Pancreas (tissue), 10 donors: ENCODE results near the gene GFRA4. TPM values are rescaled to one million over a fixed set of nuclear protein-coding genes. Genes with fewer than 3 reads are reported as not detected.

Experiments used
- ATAC-seq, 4 donors: fragments of 200-7000 bp; cut with Tn5 transposase; one replicate each; pipeline versions ENCODE4 v1.8.0 to v1.9.1; 2020; ENCODE audit warnings: mild to moderate bottlenecking in 4 of 4, moderate library complexity in 4 of 4
- DNase-seq, 6 donors: peaks; one replicate each; pipeline ENCODE4 v3.0.0-alpha.2; 2020
- FAIRE-seq: peaks from 2 replicates; lab custom pipeline; 2012; peaks lifted over from hg19 to GRCh38; lab: Jason Lieb, UNC
- H3K27ac ChIP-seq, 4 donors: fragments of 200-600 bp; sonication (generic); 1 replicate in 3 of 4; 2 replicates in 1 of 4; pipeline versions ENCODE4 v1.5.0 to v1.8.0; 2020
- H3K27me3 ChIP-seq, 4 donors: fragments of 200-600 bp; one replicate each; pipeline ENCODE4 v1.8.0; 2021
- H3K36me3 ChIP-seq, 3 donors: fragments of 200-600 bp; sonication (generic) in 1 of 3; one replicate each; pipeline versions ENCODE4 v1.5.0 to v1.8.0; 2020 to 2021
- H3K4me1 ChIP-seq, 3 donors: fragments of 200-600 bp; one replicate each; pipeline ENCODE4 v1.8.0; 2021
- H3K4me3 ChIP-seq, 4 donors: fragments of 200-600 bp; sonication (generic) in 2 of 4; one replicate each; pipeline versions ENCODE4 v1.5.0 to v1.8.0; 2020 to 2021
- H3K9me3 ChIP-seq, 4 donors: fragments of 200-600 bp; one replicate each; pipeline ENCODE4 v1.8.0; 2021
- CTCF ChIP-seq, 4 donors: fragments of 200-600 bp; sonication (generic) in 3 of 4; IDR thresholded peaks; one replicate each; pipeline versions ENCODE4 v1.5.0 to v1.8.0; 2021; ENCODE audit warnings: antibody characterized with exemption in 4 of 4
- WGBS, 2 donors: extraction: QIAGEN DNeasy Blood & Tissue Kit; methylation state at CpG; one replicate each; pipeline ENCODE4 v1.1.7; 2013; 5-methylcytosine and 5-hydroxymethylcytosine counted together
- intact Hi-C, 3 donors: fragments of 100-400 bp; cut with DNase I; formaldehyde crosslinking; loops; one replicate each; pipeline versions ENCODE4 v1.11.1 to v1.14.2; 2022
- polyA plus RNA-seq, 2 donors: library from polyadenylated mRNA; stranded (reverse); fragments of 200-250 nt; gene quantifications; one replicate each; pipeline ENCODE4 v1.2.3, GENCODE V29; 2013
- total RNA-seq, 6 donors: library from RNA; stranded (reverse); fragmentation: NEBNext Ultra II Directional in 4 of 6; extraction: Animal tissue kit (Norgen Biotek cat#: 25700) in 4 of 6; gene quantifications; one replicate each; pipeline versions ENCODE4 v1.2.1 to v1.2.4, GENCODE V29; 2021 to 2023
- donor health status: healthy with polysubstance abuse.
- donor health status: DM: no; HTN: no; CAD: no; lungs with moderate emphysema.
- donor health status: DM: no; HTN: no; CAD: no.
- donor health status: control.
- donor health status: control.
- donor health status: Bipolar disorder and iron deficiency.
- donor health status: DM: yes; HTN: yes; CAD: no.
- donor health status: DM: no; HTN: no; CAD: no.
- donor health status: DM: no; HTN: no; CAD: no.
- donor health status: DM: yes; HTN: yes; CAD: no.

GFRA4 gene
- total and polyA plus RNA-seq, 8 donors: not detected

- WGBS, 2 donors: 87 to 89% methylated on average over 16 of the region's 16 CpGs
- ATAC-seq (no peak), DNase-seq (no peak), FAIRE-seq (no peak)
- intact Hi-C loops: no loop called here
- Histone ChIP-seq H3K9me3 (no peaks in the 10 kb centered on the region), H3K27me3 (no peaks in the 10 kb centered on the region), H3K27ac (no peak overlapping the region), H3K36me3 (no peaks in the 10 kb centered on the region), H3K4me3 (no peak overlapping the region), H3K4me1 (no peaks in the 10 kb centered on the region)
- TF ChIP-seq CTCF (IDR thresholded peaks at IDR 0.05): no peak
Observed at GRCh38 chr20:3691306-3691705, 28.1 kb upstream of the GFRA4 start.

- WGBS, 2 donors: 91 to 100% methylated on average over 3 of the region's 3 CpGs
- DNase-seq (no peak), FAIRE-seq (no peak), ATAC-seq (no peak)
- no peaks in the 10 kb centered on the region for H3K36me3 ChIP-seq
- no peak overlapping the region for H3K4me3 ChIP-seq
- intact Hi-C loops: no loop called here
- no peaks in the 10 kb centered on the region for H3K9me3 ChIP-seq
- TF ChIP-seq CTCF (IDR thresholded peaks at IDR 0.05): no peak
- no peaks in the 10 kb centered on the region for H3K4me1 ChIP-seq
- no peaks in the 10 kb centered on the region for H3K27me3 ChIP-seq
- H3K27ac ChIP-seq: no peak overlapping the region
Observed at GRCh38 chr20:3690413-3690812, 27.2 kb upstream of the GFRA4 start.

GRCh38 chr20:3689978-3690377 lies 26.8 kb upstream of the GFRA4 start:
- no peak overlapping the region for H3K27ac ChIP-seq
- TF ChIP-seq CTCF (IDR thresholded peaks at IDR 0.05): no peak
- no peak for DNase-seq
- H3K27me3 ChIP-seq: no peaks in the 10 kb centered on the region
- intact Hi-C loops: no loop called here
- 77 to 87% methylated on average over 11 of the region's 11 CpGs for WGBS, 2 donors
- H3K4me3 ChIP-seq: no peak overlapping the region
- H3K36me3 ChIP-seq: no peaks in the 10 kb centered on the region
- no peaks in the 10 kb centered on the region for H3K4me1 ChIP-seq
- ATAC-seq: no peak
- H3K9me3 ChIP-seq: no peaks in the 10 kb centered on the region
- no peak for FAIRE-seq

- FAIRE-seq (no peak), ATAC-seq (peak in 3 of 4 donors; percentile 60 to 68 (median 62)), DNase-seq (no peak)
- intact Hi-C loops: no loop called here
- no peaks in the 10 kb centered on the region for H3K36me3 ChIP-seq
- no peak overlapping the region for H3K27ac ChIP-seq
- H3K27me3 ChIP-seq: no peaks in the 10 kb centered on the region
- TF ChIP-seq CTCF (IDR thresholded peaks at IDR 0.05): no peak
- 70% methylated on average over 2 of the region's 2 CpGs for WGBS, 2 donors
- H3K4me1 ChIP-seq: no peaks in the 10 kb centered on the region
- H3K4me3 ChIP-seq: no peak overlapping the region
- H3K9me3 ChIP-seq: no peaks in the 10 kb centered on the region
Observed at GRCh38 chr20:3687655-3688054, 24.5 kb upstream of the GFRA4 start.

- peak in 3 of 4 donors; percentile 64 to 71 (median 71) for ATAC-seq
- peak in 2 of 6 donors; percentile 24 to 37 for DNase-seq
- no peaks in the 10 kb centered on the region for H3K9me3 ChIP-seq
- peak; percentile 51 for FAIRE-seq
- 41 to 42% methylated on average over 9 of the region's 9 CpGs for WGBS, 2 donors
- H3K27me3 ChIP-seq: peaks cover 0 to 6% (median 0%) of the 10 kb centered on the region in 4 donors
- intact Hi-C loops: no loop called here
- H3K4me1 ChIP-seq: peaks cover 0 to under 1% (median 0%) of the 10 kb centered on the region in 3 donors
- TF ChIP-seq CTCF (IDR thresholded peaks at IDR 0.05): no peak
- H3K27ac ChIP-seq: no peak overlapping the region
- H3K36me3 ChIP-seq: no peaks in the 10 kb centered on the region
- H3K4me3 ChIP-seq: no peak overlapping the region
Observed at GRCh38 chr20:3686867-3687321, 23.7 kb upstream of the GFRA4 start.
